Measurements from ENCODE around the gene KCNIP4.

DNA sequence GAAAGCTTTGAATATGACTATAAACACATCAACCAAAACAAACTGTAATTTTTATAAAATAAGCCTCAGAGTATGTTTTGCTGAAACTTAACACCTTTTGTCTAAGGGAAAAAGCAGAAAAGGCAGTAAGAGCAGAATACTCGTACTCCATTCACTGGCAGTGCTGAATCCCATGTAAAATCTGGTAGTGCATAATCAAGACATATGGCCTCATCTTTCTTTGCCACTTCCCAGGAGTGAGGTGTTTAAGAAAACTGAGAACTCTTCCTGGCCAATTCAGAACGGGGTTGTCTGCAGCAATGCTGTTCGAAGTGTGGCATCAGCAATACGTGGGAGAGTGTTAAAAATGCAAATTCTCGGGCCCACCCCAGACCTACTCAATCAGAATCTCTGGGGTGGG is 946.3 kb downstream of the KCNIP4 start:
- no peak for TF ChIP-seq POLR2A (IDR thresholded peaks at IDR 0.05)
- TF ChIP-seq, protein P1, sequence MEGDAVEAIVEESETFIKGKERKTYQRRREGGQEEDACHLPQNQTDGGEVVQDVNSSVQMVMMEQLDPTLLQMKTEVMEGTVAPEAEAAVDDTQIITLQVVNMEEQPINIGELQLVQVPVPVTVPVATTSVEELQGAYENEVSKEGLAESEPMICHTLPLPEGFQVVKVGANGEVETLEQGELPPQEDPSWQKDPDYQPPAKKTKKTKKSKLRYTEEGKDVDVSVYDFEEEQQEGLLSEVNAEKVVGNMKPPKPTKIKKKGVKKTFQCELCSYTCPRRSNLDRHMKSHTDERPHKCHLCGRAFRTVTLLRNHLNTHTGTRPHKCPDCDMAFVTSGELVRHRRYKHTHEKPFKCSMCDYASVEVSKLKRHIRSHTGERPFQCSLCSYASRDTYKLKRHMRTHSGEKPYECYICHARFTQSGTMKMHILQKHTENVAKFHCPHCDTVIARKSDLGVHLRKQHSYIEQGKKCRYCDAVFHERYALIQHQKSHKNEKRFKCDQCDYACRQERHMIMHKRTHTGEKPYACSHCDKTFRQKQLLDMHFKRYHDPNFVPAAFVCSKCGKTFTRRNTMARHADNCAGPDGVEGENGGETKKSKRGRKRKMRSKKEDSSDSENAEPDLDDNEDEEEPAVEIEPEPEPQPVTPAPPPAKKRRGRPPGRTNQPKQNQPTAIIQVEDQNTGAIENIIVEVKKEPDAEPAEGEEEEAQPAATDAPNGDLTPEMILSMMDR (IDR thresholded peaks at IDR 0.05) = no peak
